Stimulated activated CD8-positive, alpha-beta memory T cell treated with anti-CD3 and anti-CD28 coated beads, Interleukin-15, amount 100 ng/mL, for 48 hours (primary cell): ENCODE measurements around the gene FOXG1.

Source experiments
- DNase-seq, 2 donors: peaks; one replicate each; pipeline ENCODE4 v3.0.0-alpha.2; 2020; ENCODE audit warnings: low read depth in 2 of 2

The FOXG1 gene

DNA sequence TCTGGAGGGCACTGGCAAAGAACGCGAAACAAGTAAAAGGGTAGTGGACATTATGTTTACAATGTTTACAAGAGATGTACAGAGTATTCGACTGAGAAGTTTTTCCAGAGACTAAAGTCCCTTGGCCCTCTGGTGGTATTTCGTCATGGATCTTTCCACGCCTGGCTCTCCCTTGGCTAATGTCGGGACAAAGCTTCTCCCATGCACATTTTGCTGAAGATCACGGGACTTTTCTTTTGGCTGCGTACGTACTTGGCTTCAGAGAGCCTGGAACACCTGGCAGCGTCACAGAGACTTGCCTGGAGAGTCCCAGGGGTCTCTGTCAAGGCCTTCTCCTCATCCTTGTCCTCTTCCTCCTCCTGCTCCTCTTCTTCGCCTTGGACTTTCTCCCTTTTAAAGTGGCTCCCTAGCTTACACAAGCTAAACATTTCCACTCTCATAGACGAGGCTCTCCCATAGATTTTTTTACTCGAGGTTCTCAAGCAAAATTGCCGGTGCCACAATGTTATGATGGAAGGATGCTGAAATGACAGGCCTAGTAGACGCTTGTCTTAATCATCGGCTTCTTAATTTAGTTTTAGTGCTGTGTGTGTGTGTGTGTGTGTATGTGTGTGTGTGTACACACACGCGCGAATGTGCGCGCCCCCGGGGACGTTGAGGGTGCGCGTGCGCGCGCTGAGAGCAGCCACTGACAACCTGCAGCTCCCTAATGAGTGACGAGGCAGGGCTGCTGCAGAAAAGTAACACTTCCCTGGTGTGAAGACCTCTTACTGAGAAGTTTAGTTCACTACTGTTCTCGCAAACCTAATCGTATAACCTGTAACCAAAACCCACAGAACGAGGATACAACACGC, 4.9 kb upstream of the FOXG1 start:
- no peak for DNase-seq

DNA sequence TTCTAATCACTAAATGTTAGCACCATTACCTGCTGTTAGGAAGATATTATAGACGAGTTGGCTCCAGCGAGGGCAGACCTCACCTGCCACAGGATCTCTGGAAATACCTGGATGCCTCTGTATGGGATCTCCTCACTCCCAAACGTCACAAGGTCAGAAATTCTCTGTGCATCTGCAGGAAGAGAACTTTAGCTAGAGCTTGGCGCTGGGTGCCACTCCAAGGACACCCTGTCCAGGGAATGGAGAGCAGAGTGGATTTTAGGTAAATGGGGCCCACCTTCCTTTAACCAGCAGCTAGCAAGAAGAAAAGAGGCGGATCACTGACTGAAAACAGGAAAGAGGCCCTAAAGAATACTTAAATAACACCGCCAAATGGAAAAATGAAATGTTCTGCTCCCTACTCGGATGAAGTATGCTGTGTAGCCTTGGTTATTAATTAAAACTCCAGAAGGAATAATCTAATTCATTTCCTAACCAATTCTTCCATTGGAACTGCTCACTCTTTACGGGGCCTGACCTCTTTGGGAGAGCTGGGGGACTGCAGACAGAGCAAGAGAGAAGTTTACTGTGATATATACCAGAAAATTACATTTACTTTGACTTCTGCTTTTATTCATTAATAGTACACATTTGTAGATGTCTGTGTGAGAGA, 4.2 kb upstream of the FOXG1 start:
- no peak for DNase-seq

DNA sequence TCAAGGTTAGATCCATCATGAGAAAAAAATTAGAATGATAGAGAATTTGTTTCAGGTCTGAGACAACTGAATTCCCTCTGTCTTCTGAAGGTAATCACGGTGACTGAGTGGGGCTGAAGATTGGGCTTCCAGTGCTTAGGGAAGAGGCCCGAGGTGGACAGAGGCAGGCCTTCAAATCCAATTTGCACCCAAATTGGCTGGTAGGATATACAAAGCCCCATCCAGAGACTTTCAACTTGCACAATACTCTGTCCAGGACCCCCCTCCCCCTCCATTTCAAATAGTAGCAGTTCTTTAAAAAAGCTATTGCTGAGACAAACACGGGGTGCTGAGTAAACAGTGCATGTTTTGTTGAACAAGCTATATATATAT, 3.6 kb upstream of the FOXG1 start:
- no peak for DNase-seq

DNA sequence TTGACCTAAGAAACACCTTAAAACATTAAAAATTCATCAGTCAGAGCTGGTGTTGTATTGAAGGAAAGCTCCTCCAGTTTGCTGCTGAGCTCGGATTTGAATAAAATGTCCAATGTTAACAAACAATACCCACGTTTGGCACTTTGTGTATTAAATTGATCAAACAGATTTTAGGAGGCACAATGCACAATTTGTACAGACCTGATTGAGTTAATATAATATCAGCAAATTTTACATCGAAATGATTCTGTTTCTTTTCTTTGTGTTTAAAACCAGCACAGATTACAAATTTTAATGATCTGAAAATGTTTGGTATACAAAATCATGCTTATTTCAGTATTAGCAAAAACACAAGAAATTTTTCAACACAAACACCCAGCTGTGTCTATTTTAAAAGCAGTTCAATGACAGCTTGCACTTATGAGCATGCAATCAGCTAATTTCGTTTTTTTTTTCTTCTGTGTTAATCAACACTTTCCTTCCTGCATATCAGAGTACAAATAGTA, 2.8 kb upstream of the FOXG1 start:
- DNase-seq = no peak

DNA sequence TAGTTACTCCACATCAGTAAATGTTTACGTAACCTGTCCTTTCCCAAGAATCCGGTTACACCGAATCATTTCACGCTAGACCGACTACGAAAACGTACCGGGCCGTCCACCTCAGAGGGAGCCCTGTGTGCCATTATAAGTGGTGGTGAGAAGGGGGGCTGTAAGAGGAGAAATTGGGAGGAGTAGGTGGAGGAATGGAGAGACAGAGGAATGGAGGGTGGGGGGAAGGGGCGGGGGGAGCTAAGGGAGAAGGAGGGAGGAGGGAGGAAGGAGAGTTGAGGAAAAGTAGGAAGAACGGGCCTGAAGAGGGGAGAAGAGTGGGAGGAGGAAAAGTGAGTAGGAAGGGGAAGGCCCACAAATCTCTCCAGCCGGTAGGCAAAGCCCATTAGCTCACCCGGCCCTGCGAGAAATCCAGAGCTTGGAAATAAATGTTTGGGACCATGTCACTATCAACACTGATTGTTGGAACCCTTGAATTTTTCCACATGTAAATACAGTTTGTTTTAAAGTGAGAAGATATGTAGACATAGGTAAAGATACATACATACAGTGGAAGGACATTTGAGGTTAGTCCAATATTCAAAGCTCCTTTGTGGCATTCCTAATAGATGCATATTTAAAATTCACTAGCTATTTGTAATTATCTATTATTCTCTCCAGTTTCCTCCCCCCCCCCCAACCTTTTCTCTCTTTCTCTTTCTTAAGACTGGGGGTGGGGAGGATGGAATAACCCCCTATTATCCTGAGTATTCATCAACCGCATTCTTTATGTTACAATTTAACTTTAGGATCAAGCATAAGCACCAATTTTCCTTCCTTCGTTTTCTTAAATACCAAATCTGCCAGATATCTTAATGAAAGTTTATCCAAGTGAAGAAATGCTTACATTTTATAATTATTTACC, 2.1 kb upstream of the FOXG1 start:
- DNase-seq = no peak

DNA sequence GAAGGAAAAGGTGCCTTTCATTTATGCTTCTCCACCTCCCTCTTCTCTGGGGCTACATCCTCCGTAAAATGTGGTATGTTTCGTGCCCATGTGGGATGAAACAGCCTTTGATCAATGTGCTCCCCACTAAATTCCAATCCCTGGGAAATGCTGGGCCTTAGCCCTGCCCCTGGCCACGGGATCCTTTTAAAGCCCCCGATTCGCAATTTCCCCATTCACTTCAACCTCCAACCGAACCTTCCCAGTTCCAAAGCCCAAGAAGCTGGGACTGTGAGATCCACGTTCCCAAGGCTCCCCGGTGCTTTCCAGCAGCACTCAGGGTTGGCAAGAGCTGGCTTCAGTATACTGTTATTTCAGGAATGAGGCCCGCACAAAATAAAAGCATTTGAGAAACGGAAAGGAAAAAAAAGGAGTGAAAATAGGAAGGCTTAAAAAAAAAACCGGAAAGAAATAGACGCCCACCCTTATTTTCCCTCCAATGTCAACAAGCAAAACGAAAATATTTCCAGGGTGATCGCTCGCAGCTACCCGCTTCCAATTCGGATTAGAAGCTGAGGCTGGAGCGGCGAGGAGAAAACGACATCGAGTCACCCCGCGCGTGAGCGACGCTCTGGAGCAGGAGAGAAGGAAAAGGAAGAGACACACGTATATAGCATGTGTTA, 1.3 kb upstream of the FOXG1 start:
- DNase-seq = no peak

DNA sequence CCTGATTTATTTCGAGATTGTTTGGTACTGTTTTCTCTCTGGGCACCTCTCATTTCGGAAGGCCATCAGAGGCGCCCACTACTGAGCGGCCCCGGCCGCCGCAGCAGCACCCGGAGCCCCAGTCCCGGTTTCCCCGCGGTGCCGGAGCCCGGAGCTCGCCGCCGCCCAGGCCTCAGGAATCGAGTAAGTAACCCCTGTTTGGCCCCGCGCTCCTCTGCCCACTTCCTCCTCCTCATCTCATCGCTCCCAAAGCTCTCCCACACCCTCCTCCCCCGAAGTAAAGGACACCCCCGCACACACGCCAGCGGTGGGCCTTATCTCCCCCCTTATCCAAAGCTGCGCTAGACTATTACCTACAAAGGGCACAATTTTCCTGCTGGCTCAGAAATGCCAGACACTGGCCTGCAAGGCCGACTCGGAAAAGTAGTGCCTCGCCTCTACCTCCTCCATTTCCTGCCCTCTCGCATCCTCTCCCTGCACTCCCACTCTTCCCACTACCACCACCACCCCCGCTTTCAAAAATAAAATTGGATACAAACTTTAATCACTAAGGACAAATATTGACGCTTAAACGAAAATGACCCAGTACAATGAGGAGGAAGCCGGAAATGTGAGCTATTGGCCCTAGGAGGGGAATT, 637 bp upstream of the FOXG1 start:
- DNase-seq = no peak

DNA sequence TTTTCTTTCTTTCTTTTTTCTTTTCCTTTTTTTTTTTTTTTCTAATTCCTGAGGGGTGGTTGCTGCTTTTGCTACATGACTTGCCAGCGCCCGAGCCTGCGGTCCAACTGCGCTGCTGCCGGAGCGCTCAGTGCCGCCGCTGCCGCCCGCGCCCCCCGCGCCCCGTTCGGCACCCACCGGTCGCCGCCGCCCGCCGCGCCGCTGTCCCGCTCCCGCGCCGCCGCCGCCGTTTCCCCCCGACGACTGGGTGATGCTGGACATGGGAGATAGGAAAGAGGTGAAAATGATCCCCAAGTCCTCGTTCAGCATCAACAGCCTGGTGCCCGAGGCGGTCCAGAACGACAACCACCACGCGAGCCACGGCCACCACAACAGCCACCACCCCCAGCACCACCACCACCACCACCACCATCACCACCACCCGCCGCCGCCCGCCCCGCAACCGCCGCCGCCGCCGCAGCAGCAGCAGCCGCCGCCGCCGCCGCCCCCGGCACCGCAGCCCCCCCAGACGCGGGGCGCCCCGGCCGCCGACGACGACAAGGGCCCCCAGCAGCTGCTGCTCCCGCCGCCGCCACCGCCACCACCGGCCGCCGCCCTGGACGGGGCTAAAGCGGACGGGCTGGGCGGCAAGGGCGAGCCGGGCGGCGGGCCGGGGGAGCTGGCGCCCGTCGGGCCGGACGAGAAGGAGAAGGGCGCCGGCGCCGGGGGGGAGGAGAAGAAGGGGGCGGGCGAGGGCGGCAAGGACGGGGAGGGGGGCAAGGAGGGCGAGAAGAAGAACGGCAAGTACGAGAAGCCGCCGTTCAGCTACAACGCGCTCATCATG, 654 bp downstream of the FOXG1 start:
- DNase-seq = no peak

DNA sequence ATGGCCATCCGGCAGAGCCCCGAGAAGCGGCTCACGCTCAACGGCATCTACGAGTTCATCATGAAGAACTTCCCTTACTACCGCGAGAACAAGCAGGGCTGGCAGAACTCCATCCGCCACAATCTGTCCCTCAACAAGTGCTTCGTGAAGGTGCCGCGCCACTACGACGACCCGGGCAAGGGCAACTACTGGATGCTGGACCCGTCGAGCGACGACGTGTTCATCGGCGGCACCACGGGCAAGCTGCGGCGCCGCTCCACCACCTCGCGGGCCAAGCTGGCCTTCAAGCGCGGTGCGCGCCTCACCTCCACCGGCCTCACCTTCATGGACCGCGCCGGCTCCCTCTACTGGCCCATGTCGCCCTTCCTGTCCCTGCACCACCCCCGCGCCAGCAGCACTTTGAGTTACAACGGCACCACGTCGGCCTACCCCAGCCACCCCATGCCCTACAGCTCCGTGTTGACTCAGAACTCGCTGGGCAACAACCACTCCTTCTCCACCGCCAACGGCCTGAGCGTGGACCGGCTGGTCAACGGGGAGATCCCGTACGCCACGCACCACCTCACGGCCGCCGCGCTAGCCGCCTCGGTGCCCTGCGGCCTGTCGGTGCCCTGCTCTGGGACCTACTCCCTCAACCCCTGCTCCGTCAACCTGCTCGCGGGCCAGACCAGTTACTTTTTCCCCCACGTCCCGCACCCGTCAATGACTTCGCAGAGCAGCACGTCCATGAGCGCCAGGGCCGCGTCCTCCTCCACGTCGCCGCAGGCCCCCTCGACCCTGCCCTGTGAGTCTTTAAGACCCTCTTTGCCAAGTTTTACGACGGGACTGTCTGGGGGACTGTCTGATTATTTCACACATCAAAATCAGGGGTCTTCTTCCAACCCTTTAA, 1.5 kb downstream of the FOXG1 start:
- no peak for DNase-seq

DNA sequence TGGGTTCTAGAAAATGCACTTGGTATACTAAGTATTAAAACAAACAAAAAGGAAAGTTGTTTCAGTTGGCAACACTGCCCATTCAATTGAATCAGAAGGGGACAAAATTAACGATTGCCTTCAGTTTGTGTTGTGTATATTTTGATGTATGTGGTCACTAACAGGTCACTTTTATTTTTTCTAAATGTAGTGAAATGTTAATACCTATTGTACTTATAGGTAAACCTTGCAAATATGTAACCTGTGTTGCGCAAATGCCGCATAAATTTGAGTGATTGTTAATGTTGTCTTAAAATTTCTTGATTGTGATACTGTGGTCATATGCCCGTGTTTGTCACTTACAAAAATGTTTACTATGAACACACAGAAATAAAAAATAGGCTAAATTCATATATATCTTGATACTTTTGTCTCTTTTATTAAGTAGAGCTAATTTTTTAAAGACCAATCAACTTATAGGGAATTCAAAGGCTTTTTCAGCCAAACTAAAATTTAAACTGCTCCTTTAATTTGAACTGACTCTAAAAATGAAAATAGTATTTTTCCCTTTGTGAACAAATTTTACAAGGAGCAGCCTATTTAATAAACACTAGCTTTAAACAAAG, 2.8 kb downstream of the FOXG1 start:
- DNase-seq = no peak

DNA sequence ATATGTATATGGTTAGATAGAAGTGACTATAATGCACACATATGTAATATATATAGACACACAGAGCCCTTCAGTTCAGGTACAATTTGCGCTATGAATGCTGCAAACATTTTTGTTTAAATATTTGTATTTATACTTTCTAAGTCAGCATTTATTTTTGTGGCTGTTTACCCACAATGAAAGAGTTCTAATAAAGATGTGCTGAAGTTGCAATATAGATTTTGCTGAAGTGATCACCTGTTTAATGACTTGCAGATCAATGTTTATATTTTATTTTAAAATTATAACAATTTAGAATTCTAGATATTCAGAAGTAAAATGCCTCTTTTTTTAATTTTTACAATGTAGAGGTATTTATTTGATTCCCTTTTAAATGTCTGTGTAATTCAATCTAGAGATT, 3.5 kb downstream of the FOXG1 start:
- DNase-seq = no peak

DNA sequence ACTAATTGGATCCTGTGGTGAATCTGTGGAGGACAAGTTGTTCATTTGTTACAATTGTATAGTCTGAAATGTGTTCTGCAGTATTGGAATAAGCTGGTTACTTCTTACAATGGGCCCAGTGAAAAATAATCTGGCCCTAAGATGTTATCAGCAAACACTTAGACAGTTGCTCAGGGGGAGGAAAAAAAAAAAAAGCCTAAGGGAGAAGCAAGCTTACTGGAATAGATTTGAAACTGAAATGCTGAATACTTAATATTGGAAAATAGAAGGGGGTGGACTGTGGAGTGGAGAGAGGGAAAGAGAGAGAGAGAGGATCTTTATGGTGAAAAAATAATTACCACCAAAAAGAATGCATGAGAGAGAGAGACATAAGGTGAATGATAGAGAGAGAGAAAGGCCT, 4.0 kb downstream of the FOXG1 start:
- DNase-seq = no peak

DNA sequence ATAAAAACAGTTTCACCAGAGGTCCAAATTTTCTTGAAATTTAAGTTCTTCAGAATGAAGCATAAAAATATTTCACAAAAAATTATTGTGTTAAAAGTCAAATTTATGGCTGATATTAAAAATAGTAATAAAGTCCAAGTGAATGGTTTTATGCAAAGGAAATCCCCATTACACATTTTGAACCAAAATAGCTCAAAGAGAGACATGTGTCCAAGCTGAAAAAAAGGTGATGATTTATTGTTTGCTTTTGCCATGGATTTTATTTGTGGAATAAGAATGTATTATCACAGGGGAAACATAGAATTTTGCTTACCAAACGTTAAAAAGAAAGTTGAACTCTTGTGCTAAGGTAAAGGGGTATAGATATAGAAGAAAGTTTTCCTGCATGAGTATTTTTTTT, 4.6 kb downstream of the FOXG1 start:
- DNase-seq = no peak

DNA sequence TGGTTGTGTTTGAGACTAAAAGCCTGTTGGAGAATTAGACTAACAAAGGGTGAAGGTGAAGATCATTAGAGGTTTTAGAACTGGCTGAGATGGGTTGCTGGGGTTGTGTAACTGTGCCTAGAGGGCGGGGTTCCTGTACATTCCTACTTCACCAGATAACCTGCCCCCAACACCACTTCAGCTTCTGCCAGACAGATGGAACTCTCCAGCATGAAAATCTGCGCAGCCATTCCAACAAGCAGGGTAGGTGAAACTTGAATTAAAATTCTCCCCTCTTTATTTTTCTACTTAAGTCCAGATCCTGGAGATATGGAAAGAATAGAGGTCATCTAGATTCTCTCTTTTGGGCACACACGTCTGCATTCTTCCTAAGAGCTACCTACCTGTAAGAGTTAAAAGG, 6.0 kb downstream of the FOXG1 start:
- DNase-seq = no peak

DNA sequence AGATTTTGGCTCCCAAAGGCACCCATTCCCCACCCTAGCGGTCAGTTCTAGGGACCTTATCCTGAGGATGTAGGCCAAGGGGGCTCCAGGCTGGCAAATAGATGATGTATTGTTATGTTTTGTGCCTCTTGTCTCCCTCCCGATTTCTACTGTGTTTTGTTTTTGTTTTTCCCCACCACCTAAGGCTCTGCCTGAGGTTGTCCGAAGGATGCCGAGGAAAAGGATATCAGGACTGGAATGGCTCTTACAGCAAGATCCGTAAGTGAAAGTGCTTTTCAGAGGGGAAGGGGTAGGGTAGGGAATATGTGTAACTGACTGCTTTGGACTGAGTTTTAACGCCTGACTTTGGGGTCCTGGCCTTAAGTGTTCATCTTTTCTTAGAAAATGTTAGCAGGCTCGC, 6.6 kb downstream of the FOXG1 start:
- DNase-seq = no peak

DNA sequence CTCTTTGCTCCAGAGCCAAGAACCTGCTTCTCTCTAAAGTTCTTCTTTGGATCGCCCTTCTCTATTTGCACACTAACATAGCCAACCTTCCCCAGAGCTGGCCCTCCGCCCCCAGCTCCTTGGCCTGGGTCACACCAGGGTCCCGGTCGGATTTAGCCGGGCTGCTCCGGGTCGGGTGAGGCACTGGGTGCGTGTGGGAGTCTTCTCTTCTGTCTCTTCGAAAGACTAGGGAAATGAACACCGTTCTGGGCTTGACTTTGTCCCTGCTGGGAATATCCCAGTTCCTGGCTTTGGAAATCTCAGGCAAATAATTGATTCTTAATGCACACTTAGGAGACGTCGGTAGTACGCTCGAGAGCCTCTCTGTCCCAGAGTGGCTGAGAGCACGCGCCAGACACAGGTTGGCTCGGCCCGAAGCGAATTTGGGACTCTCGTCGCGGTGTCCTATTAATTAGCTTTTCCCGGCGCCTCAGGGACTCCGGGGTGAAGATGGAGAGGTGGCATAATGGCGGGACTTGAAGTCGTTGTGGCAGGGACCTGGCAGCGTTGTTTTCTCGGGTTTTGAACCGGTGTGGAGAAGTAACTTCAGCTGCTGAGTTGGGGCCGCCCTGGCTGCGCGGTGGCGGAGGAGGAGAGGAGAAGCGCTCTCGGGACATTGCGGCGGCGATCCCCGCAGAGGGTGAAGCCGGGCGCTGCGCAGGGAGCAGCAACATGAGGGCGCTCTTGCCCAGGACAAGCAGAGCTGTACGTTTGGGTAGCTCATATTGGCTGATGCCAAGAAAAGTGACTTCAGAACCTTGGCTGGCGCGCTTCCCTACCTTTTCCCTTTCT, 7.5 kb downstream of the FOXG1 start:
- no peak for DNase-seq

DNA sequence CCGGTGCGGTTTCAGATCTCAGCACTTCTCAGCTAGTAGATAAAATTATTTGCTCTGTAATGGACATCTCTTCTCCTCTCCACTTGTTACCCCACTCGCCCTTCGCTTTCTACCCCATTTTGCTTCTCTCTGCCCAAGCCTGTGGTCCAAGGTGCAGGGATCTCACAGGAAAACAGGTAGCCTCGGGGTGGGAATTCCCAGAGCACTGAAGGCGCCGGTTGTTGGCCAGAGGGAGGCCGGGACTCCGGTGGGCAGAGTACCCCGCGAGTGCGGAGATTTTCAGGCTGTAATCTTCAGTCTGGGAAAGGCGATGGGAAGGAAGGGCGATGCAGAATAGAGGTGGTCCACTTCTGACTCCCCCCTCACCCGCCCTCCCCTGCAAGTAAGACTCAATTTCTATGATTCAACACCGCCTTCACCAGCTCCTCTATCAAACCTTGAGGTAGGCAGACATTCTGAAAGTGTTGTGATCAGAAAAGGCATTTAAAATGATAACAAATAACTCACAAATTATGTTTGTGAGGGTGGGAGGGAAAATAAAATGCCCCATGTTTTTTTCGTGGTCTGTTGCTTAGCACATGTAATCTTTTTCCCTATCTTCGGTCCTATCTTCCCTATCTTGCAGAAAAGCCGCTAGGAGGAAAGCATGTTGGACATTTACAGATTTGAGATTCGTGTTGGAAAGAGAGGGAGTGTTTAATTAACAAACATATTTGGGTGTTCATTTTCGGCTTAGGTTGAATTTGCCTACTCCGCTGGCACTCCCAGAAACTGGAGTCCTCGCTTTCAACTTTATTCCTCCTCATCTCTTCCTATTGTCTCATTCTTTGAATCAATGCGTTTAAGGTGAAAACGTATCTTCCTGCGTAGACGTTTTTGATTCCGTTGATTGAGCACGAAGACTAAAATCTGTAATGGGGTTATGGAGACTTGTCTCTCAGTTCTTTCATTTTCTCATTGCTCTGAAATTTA, 8.5 kb downstream of the FOXG1 start:
- DNase-seq = no peak
